NCI-H82 treated with DMSO at 0.1 percent for 48 hours (cell line): ENCODE data around the gene SLC12A9.

Source experiments
- DNase-seq: peaks from one replicate; lab custom pipeline; 2025; ENCODE audit not compliant: unreplicated experiment; lab: John Stamatoyannopoulos, UW

The SLC12A9 gene

GRCh38 chr7:100882201-100882600 is 29.7 kb downstream of the SLC12A9 start:
- DNase-seq, result no peak

DNA sequence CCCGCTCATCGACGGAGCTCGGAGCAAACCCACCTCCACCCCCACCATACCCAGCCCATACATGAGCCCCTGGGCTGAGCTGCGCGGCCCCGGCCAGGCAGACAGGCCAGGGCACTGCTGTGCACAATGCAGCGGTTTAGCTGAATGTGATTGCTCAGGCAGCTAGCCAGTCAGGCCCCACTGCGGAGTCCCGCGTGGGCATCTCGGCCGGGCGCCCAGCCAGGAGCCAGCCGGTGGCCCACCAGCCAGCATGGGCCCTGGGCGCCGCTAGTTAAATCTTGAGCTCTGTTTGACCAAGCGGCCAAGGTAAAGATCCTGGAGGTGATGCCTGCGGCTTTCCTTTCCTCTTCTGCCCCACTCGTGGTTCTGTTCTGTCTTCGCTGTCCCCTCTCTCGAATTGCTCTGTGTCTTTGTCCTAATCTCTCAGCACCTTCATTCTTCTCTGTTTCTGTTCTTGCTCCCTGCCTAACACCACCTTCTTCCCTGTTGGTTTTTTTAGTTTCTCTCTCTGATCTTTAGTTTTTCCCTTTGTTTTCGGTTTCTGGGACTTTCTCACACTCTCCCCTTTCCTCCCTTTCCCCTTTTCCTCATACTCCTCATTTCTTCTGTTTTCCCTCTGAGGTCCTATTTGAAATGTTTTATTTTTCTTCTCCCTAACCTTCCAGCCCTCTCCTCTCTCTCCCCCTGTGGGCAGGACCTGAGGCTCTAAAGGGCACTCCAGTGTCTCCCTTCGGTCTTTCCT is 30.4 kb downstream of the SLC12A9 start:
- DNase-seq, result no peak

DNA sequence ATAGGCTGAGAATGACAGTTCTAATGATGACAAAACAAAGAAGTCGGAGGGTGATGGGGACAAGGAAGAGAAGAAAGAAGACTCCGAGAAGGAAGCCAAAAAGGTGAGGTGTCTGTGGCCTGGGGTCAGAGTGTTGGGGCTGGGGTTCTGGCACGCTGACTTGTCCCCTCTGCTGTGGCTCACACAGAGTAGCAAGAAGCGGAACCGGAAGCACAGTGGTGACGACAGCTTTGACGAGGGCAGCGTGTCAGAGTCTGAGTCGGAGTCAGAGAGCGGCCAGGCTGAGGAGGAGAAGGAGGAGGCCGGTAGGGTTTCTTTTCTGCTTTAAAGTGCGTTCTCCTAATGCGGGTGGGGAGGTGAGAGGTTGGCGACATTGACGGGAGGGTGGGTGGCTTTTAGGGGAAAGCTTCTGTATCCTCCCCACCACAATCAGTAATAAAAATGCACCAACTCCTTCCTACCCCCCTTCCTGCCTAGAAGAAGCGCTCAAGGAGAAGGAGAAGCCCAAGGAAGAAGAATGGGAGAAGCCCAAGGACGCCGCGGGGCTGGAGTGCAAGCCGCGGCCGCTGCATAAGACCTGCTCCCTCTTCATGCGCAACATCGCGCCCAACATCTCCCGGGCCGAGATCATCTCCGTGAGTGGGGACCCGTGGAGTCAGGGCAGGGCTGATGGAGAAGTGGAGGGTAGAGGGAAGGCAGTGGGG is 32.4 kb downstream of the SLC12A9 start:
- DNase-seq, result no peak

GRCh38 chr7:100885440-100886141 is 33.1 kb downstream of the SLC12A9 start:
- no peak for DNase-seq

DNA sequence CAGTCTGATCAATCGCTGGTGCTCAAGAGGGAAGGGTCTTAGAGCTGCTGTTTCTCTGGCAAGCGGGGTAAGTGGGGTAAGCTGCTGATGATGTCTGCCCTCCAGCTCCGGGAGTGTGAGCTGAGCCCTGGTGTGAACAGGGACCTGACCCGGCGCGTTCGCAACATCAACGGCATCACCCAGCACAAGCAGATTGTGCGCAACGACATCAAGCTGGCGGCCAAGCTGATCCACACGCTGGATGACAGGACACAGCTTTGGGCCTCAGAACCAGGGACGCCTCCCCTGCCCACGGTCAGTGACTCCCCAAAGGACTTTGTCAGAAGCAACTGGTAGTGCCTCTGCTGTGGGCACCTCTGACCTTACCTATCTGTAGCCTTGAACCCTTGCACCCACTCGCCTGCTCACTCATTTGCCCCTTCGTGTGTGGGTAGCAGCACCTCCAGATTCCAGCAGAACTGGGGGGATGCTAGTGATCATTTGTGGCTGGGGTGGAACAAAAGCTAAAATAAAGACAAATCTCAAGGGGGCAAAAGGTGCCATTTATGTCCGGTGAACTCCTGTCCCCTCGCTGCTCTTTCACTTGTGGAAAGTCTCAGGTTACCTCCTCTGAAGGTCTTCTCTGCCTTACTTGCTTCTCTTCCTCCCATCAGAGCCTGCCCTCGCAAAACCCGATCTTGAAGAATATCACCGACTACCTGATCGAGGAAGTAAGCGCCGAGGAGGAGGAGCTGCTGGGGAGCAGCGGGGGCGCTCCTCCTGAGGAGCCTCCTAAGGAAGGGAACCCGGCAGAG is 33.8 kb downstream of the SLC12A9 start:
- no peak for DNase-seq

DNA sequence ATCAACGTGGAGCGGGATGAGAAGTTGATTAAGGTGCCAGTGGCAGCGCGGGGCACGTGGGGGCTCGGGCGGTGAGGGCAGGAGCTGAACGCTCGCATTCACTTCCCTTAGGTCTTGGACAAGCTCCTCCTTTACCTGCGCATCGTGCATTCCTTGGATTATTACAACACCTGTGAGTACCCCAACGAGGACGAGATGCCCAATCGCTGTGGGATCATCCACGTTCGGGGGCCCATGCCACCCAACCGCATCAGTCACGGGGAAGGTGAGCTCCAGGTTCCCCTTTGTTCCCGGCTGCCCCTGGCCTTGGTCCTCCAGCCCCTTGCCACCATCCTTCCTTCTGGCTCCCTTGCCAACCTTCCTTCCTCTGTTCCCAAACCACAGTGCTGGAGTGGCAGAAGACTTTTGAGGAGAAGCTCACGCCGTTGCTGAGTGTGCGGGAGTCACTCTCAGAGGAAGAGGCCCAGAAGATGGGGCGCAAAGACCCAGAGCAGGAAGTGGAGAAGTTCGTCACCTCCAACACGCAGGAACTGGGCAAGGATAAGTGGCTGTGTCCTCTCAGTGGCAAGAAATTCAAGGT is 34.5 kb downstream of the SLC12A9 start:
- DNase-seq, result no peak

- DNase-seq, result no peak
Observed at GRCh38 chr7:100887516-100888290, 35.2 kb downstream of the SLC12A9 start.

DNA sequence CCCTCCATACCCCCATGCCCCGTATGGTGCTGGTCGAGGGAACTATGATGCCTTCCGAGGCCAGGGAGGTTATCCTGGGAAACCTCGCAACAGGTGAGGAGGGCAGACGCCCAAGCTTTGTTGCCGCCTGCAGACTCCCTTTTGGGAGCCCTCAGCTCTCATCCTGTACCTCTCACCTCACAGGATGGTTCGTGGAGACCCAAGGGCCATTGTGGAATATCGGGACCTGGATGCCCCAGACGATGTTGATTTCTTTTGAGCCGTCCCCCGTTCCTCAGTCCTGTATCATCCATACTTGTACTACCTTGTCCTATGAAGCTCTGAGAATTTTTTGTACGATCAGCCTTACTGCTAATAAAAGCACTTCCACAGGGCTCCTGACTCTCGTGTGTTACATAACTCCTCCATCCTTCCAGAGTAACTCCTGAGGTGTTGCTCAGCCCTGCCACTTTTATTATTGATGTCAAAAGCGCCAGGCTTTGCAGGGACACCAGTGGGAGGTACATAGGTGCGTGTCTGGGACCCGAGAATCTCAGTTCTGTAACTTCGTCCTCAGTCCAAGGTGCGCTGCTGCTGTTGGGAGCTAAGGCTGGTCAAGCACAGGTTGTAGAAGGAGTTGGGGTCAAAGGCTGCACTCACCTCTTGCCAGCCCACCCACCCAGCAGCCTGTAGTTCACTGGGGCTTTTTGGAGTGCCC is 35.9 kb downstream of the SLC12A9 start:
- DNase-seq, result no peak

GRCh38 chr7:100888988-100889750 is 36.7 kb downstream of the SLC12A9 start, which contains the start of gene UFSP1:
Gene UFSP1, minus strand, starts transcription at chr7:100889715. Its CDS starts 444 bp downstream, at chr7:100889271.
- DNase-seq, result no peak

GRCh38 chr7:100890653-100891567 is 38.4 kb downstream of the SLC12A9 start:
- no peak for DNase-seq

GRCh38 chr7:100891568-100892247 is 39.2 kb downstream of the SLC12A9 start:
- no peak for DNase-seq

DNA sequence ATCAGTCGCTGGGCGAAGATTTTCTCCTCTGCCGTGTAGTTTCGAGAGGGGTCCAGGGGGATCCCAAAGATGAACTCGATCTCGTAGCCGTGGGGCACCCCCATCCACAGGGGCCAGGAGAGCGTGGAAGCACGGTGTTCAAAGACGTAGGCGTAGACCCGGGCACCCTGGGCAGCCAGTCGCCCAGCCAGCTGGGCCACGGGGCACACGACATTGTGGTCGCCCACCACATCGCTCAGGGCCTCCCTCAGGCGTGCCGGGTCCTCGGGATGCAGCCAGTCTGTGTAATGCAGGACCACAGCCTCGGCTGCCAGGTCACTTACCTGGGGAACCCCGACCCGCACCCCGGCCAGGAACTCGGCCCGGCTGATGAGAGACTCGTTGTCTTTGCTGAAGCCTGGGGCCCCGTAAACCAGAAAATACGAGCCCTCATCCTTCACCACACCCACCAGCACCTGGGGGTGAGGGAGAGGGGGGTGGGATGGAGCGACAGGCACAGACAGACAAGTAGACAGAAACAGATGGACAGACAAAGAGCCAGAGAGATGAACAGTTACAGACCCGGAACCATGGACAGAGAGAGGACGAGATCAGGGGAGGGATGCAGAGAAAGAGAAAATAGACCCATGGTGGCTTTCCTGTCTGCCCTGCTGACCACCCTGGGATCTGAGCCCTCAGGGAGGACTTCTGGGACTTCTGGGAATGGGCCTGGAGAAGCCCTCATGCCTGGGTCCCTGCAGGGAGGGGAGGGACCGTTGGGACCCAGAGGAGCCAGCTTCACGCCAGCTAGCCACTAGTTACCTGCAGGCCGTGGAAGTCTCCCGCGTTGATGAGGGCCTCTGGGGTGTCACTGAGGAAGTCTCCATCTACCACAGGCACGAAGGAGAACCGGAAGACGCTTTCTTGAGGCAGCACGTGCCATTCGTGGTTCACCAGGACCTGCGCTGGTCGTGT is 40.1 kb downstream of the SLC12A9 start:
- DNase-seq, result no peak

DNA sequence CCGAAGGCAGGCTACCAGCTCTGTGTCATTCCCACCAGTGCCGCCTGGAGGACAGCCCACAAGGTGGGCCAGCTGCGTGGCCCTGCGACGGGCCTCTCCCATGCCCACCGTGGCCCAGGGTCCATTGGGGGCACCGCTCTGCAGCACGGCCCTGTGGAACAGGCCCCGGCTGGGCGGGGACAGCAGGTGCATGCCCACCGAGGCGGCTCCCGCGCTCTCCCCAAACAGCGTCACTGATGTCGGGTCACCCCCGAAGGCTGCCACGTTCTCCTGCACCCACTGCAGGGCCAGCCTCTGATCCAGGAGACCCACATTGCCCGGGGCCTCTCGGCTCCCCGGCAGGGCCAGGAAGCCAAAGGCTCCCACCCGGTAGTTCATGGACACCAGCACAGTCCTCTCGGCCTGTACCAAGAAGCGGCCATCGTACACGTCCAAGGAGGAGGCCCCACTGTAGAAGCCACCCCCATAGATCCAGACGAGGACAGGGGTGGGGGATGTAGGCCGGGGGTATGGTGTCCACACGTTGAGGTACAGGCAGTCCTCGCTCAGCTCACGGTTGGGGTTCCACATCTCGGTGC is 40.9 kb downstream of the SLC12A9 start:
- DNase-seq, result no peak

DNA sequence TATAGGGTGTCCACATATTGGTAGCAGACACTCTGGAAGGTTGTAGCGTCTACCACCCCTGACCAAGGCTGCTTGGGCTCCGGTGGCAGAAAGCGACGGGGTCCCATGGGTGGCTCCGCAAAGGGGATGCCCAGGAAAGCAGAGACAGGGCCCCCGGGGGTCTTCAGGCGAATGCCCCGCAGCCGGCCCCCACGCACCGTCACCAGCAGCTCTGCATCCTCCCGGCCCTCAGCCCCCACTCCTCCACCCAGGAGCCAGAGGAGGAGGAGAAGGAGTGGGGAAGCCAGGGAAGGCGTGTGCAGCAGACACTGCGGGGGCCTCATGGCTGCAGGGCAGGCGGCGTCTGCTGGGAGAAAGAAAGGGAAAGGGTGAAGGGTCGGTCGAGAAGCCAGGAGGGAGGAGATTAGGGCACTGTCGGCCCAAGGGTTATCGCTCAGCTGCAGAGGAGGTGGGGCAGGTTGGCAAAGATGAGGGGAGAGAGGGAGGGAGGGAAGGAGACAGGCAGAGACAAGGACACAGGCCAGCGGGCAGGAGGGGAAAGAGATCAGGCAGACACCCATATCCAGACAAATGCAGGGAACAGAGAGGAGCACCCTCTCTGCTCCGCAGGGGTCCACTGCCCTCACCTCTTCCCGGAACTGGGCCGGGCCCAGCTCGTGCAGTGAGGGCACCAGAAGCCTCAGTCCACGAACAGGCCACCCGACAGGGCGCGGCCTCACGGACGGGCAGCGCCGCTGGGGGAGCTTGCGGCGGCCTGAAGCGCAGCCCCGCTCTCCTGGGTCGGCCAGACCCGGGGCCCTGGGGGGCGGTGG is 41.6 kb downstream of the SLC12A9 start:
- no peak for DNase-seq
